Anterior cingulate cortex (tissue), 58 donors: ENCODE data around the gene TTC9C.
A peak's percentile ranks its signal among the peaks of the same experiment; 100 is the strongest.
"Not testable (repeated sequence)": the region's sequence is repeated elsewhere in the genome, so short reads cannot be mapped to it uniquely, and the experiment has no call there.

ENCODE experiments used
- DNase-seq, 58 donors: peaks; one replicate each; lab custom pipeline; 2025; lab: John Stamatoyannopoulos, UW

TTC9C gene

DNA sequence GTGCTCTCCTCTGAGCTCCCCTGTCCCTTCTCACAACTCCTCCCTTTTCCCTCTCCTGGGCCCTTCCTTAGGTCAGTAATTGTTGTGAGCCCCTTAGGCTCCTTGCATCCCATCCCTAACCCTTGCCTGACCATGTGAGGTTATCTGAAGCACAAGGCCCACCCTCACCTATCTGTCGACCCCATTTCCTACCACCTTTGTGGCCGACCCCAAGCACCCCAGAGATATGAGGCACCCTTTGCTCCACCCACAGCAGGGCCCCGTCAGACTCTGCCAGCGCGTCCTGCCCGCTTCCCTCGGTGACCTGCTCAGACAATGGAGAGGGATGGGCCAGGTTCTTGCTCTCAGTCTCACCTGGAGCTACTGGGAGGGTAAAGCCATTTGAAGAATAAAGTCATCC, 19.5 kb upstream of the TTC9C start:
- DNase-seq: peak in 8 of 58 donors; percentile 37 to 54 (median 50)

GRCh38 chr11:62709247-62710000, 18.9 kb upstream of the TTC9C start:
- peak; percentile 71 to 98 (median 94) for DNase-seq

GRCh38 chr11:62710001-62710345, 18.3 kb upstream of the TTC9C start:
- DNase-seq: peak in 3 of 58 donors; percentile 34 to 74 (median 57)

DNA sequence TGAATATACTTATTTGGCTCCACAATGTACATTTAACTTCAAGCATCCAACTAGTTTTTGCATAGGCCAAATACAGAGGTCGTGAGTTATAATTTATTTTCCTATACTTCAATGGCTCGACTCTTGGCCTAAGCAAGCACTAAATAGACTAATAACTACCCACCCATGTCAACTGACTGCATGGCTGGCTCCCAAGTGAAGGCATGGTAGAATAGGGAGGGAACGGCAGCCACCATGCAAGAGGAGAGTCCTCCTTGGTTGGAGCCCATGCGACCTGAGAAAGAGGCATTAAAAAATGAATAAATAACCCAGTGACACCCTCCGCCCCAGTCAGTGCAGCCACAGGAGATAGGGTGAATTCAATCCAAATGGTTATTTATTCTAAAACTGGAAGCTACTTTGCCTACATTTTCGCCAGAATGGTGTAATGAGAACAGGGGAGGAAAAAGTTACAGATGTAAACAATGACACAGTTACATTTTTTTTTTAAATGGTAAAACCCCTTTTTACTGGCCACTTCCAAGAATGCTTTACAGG, 15.9 kb upstream of the TTC9C start:
- no peak for DNase-seq

DNA sequence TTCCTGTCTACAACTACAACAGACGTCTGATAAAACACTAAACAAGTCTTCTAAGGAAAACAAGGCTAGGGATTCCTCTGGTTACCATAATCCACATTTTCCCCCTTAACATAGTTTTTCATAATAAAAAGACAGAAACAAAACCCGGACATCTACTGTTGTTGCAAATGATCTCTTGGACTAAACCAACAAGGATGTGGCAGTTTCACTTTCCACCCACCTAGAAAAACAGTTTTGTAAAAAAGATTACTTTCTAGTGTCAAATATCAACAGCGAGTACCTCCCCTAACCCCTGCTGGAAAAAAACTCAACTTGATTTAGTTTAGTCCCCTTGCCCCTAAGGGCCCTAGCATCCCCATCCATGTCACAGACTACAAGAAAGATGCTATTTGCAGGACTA, 15.4 kb upstream of the TTC9C start:
- no peak for DNase-seq

GRCh38 chr11:62713343-62713742, 14.9 kb upstream of the TTC9C start:
- no peak for DNase-seq

- DNase-seq: no peak
Measured at GRCh38 chr11:62715150-62716130, 12.8 kb upstream of the TTC9C start.

GRCh38 chr11:62716206-62716605, 12.1 kb upstream of the TTC9C start:
- no peak for DNase-seq

- peak in 1 of 58 donors; percentile 12 for DNase-seq
Measured at GRCh38 chr11:62716816-62717215, 11.5 kb upstream of the TTC9C start.

DNA sequence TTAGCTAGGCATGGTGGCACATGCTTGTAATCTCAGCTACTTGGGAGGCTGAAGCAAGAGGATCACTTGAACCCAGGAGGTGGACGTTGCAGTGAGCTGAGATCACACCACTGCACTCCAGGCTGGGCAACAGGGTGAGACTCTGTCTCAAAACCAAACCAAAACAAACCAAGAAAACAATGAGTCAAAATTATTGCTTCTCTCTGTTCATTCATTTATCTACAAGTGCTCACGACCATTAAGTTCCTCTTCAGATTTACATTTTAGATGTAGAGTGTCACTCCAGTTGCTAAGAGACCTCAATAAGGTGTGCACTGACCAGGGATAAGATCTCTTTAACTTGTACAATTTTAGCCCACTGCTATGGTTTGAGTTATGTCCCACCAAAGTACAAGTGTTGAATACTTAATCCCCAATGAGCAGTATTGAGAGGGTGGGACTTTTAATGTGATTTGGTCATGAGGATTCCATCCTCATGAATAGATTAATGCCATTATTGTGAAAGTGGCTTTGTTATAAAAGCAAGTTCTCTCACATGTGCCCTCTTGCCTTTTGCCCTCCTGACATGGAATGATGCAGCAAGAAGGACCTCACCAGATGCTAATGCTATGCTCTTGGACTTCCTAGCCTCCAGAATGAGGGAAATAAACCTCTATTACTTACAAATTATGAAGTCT, 8.8 kb upstream of the TTC9C start:
- DNase-seq: no peak

DNA sequence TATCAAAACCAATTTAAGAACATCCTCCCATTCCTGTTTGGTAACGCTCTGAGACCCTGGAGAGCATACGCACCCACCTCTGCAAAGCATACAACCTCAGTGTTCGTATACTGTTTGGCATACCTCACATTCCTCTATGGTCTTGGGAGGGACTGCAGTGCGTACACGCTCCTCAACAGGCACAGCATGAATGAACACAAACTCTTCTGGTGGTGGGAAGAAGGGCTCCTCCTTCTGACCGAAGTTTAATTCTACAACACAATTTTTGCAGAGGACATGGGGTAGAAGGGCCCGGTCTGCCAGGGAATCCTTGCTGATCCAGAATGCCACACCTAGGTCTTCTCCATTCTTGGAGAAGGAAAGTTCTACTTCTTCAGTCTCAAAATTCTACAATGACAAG, 6.3 kb upstream of the TTC9C start:
- no peak for DNase-seq

DNA sequence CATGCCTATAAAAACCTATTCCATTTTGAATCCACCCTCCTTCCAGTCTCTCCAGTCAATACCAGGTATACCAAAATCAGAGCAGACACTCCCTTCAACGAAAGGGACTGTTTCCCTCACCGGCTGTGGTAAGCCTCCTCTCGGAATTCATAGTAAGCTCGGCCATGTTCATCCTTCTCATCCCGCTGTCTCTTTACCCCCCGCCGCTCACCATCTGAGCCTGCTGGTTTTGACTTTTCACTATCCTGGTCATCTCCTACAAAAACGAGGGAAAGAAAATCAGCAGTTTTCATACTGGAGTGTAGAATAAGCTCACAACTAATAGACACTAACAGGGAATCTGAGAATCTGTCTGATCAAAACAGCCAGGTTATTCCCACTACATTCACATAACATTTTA, 4.1 kb upstream of the TTC9C start:
- DNase-seq: no peak

GRCh38 chr11:62725646-62726045, 2.6 kb upstream of the TTC9C start:
- no peak for DNase-seq

GRCh38 chr11:62726156-62726914, 2.0 kb upstream of the TTC9C start:
- peak in 9 of 58 donors; percentile 22 to 58 (median 38) for DNase-seq

DNA sequence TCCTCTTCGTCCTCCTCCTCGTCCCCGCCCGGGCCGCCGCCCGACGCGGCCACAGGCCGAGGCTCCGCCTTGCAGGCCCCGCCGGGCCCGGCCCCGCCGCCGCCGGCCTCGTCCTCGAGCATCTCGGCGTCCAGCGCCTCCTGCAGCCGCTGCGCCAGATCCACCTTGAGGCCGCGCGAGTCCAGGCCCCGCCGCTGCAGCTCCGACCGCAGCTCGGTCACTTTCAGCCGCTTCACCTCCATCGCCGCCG, 1.4 kb upstream of the TTC9C start:
- peak in 2 of 58 donors; percentile 66 to 67 for DNase-seq

DNA sequence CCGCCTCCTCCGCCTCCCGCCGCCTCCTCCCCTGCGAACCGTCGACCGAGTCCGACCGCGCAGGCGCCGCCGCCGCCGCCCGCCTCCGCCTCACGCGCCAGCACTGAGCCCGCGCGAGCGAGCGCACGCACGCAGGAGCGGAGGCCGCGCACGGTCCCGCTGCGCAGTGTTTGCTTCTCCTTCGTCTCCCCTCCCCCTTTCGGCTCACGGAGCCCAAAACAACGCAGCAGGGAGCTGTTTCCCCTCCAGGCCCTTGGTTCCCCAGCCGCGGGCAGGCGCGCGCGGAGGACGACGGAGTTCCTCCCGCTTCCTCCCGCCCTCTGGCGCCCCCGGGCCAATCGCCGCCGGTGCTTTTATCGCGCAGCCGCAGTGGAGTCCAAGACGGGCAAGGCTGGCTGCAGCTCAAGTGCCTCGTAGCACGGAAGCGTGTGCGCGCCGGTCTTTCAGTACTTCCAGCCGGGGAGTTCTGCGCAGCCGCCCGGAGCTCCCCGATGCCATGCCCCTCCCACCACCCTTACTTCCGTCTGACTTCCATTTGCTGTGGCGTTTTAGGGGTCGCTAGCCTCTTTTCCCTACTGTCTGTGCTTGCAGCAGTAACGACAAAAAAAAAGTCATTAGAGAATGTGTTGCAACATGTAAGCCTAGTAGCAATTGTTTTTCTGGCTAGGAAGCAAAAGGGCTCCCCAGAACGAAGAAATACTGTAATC, 968 bp upstream of the TTC9C start, which contains the start of gene HNRNPUL2:
Gene HNRNPUL2 (minus strand): TSS at position 293 of the 707 bp plus-strand sequence. CDS start 301 bp downstream, outside the sequence.
- peak; percentile 85 to 99 (median 97) for DNase-seq

- DNase-seq: peak in 57 of 58 donors; percentile 60 to 98 (median 88)
Measured at GRCh38 chr11:62727872-62728170, 465 bp upstream of the TTC9C start.

DNA sequence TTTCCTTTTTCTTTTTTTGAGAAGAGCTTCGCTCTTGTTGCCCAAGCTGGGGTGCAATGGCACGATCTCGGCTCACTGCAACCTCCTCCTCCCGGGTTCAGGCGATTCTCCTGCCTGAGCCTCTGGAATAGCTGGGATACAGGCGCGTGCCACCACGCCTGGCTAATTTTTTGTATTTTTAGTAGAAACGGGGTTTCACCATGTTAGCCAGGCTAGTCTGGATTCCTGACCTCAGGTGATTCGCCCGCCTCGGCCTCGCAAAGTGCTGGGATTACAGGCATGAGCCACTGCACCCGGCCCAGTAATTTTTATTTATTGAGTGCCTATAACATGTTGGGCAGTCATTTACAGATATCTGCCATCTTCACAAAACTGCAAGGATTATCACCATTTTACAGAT, 1.8 kb downstream of the TTC9C start:
- DNase-seq: not testable (repeated sequence)

GRCh38 chr11:62732830-62733229, 4.5 kb downstream of the TTC9C start:
- peak in 1 of 58 donors; percentile 41 for DNase-seq

- no peak for DNase-seq
Measured at GRCh38 chr11:62737196-62737595, 8.9 kb downstream of the TTC9C start.
